Activated CD8-positive, alpha-beta memory T cell treated with anti-CD3 and anti-CD28 coated beads, Interleukin-2, amount 10 ng/mL, durations not matched to agents 7 days and 5 days (primary cell): ENCODE results near the gene DDX39B. TPM values are rescaled to one million over a fixed set of nuclear protein-coding genes. Genes with fewer than 3 reads are reported as not detected.

ENCODE experiments used
- total RNA-seq, 2 experiments: library from RNA; stranded (reverse); gene quantifications; one replicate each; pipeline ENCODE4 v1.2.3, GENCODE V29; 2021

Gene DDX39B
- total RNA-seq, 2 experiments from 2014 or later: 495 to 503 TPM

Other genes with a start within 250 kb of the DDX39B start
- gene HLA-B, start 184.8 kb downstream of the DDX39B start, total RNA-seq: 1,000 to 10,000 TPM; 4,786 to 5,045 TPM
- gene MICA, start 138.4 kb downstream of the DDX39B start, total RNA-seq: 10 to 100 TPM; 15.6 to 24.7 TPM
- 10 to 100 TPM; 44.1 to 63.8 TPM for gene MICB, start 43.9 kb downstream of the DDX39B start, total RNA-seq
- not detected for gene MCCD1, start 13.0 kb downstream of the DDX39B start, total RNA-seq
- gene ATP6V1G2, start 4.6 kb upstream of the DDX39B start, total RNA-seq: 1 to 10 TPM; 1.0 to 3.8 TPM
- gene NFKBIL1, start 5.6 kb upstream of the DDX39B start, total RNA-seq: 10 to 100 TPM; 13.6 to 16.2 TPM
- gene LTA, start 30.3 kb upstream of the DDX39B start, total RNA-seq: 10 to 100 TPM; 21.8 to 70.0 TPM
- 10 to 100 TPM; 58.8 to 65.1 TPM for gene TNF, start 33.6 kb upstream of the DDX39B start, total RNA-seq
- 100 to 1,000 TPM; 608 to 839 TPM for gene LTB, start 40.4 kb upstream of the DDX39B start, total RNA-seq
- gene LST1, start 44.3 kb upstream of the DDX39B start, total RNA-seq: 100 to 1,000 TPM in 1 of 2 experiments, 10 to 100 TPM in 1; 71.6 to 109 TPM
- gene NCR3, start 51.0 kb upstream of the DDX39B start, total RNA-seq: 100 to 1,000 TPM; 137 to 152 TPM
- 10 to 100 TPM; 47.4 to 63.4 TPM for gene AIF1, start 73.2 kb upstream of the DDX39B start, total RNA-seq
- 100 to 1,000 TPM; 265 to 286 TPM for gene PRRC2A, start 78.7 kb upstream of the DDX39B start, total RNA-seq
- 100 to 1,000 TPM; 243 to 245 TPM for gene BAG6, start 110.7 kb upstream of the DDX39B start, total RNA-seq
- gene APOM, start 113.9 kb upstream of the DDX39B start, total RNA-seq: 1 to 10 TPM; 1.9 to 3.7 TPM
- gene C6orf47, start 118.8 kb upstream of the DDX39B start, total RNA-seq: 10 to 100 TPM; 24.7 to 27.2 TPM
- 10 to 100 TPM; 34.9 to 41.6 TPM for gene GPANK1, start 123.0 kb upstream of the DDX39B start, total RNA-seq
- 100 to 1,000 TPM; 206 to 236 TPM for gene CSNK2B, start 124.1 kb upstream of the DDX39B start, total RNA-seq
- 10 to 100 TPM; 16.1 to 25.0 TPM for gene LY6G5B, start 128.0 kb upstream of the DDX39B start, total RNA-seq
- gene LY6G5C, start 139.1 kb upstream of the DDX39B start, total RNA-seq: 1 to 10 TPM; 2.6 to 3.8 TPM
- gene ABHD16A, start 161.3 kb upstream of the DDX39B start, total RNA-seq: 10 to 100 TPM; 49.0 to 56.7 TPM
- not detected for gene LY6G6F, start 164.9 kb upstream of the DDX39B start, total RNA-seq
- gene LY6G6D, start 173.3 kb upstream of the DDX39B start, total RNA-seq: not detected
- not detected for gene LY6G6C, start 179.7 kb upstream of the DDX39B start, total RNA-seq
- under 1 TPM; 0.20 to 0.33 TPM for gene MPIG6B, start 181.4 kb upstream of the DDX39B start, total RNA-seq
- gene DDAH2, start 187.3 kb upstream of the DDX39B start, total RNA-seq: 10 to 100 TPM; 13.6 to 23.4 TPM
- 100 to 1,000 TPM; 544 to 561 TPM for gene CLIC1, start 194.5 kb upstream of the DDX39B start, total RNA-seq
- 100 to 1,000 TPM in 1 of 2 experiments, 10 to 100 TPM in 1; 75.6 to 109 TPM for gene MSH5, start 198.0 kb upstream of the DDX39B start, total RNA-seq
- 10 to 100 TPM; 12.8 to 19.2 TPM for gene SAPCD1, start 220.7 kb upstream of the DDX39B start, total RNA-seq
- gene VWA7, start 235.3 kb upstream of the DDX39B start, total RNA-seq: 1 to 10 TPM; 5.7 to 6.4 TPM